ENCODE data around the gene TLR6.

DNA sequence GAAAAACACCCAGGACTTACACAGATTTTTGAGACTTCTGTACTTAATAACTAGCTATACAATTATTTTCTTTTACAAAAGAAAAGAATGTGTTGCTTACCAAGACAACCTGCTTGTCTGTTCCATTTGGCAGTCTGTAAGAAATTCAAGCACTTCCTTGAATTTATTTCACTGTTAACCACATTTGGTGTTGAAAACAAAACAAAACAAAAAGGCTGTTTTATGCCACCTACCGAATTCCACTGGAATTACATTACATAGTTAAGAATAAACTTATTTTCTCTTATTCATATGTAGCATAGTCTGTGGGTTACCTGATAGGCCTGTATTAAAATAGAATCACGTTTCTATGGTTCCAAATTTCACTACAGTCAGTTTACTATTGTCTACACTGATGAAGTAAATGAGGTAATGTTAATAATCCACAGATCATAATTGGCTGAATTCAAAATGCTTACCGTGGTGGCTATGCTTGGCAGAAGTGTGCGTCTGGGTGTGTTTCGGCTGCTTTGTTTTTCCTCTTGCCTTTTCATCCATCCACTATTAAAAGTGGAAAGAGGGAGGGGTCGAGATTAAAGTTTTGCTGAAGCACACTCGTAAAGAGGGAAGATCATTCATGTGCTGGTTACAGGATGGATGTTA lies 51.8 kb downstream of the TLR6 start, which contains the start of gene TLR1:
- TF ChIP-seq ZNF660 (tag by site-specific recombination; IDR thresholded peaks at IDR 0.05) (no peak), ZNF555 (tag by site-specific recombination; conservative IDR thresholded peaks at IDR 0.05) (no peak), HIC1 (tag by site-specific recombination; IDR thresholded peaks at IDR 0.05) (no peak), ZNF121 (tag by site-specific recombination; IDR thresholded peaks at IDR 0.05) (no peak), YY1 (tag by site-specific recombination; IDR thresholded peaks at IDR 0.05) (no peak), ZNF292 (tag by site-specific recombination; IDR thresholded peaks at IDR 0.05; ENCODE audit: borderline replicate concordance, low read depth) (no peak), CTCF (tag by site-specific recombination; IDR thresholded peaks at IDR 0.05) (no peak), TCF7L2 (IDR thresholded peaks at IDR 0.05; ENCODE audit: borderline replicate concordance, low read depth, low read length) (no peak), ZBTB8A (tag by site-specific recombination; IDR thresholded peaks at IDR 0.05) (no peak), ZNF514 (tag by site-specific recombination; IDR thresholded peaks at IDR 0.05) (no peak), ZNF302 (tag by site-specific recombination; IDR thresholded peaks at IDR 0.05; ENCODE audit: low read depth) (no peak), ZNF510 (tag by site-specific recombination; IDR thresholded peaks at IDR 0.05; ENCODE audit: insufficient replicate concordance) (no peak), ZNF133 (tag by site-specific recombination; IDR thresholded peaks at IDR 0.05) (no peak), ZNF324 (tag by site-specific recombination; IDR thresholded peaks at IDR 0.05) (no peak)
